OCI-M2 (cell line): ENCODE data around the gene MED12L.

Source experiments
- DNase-seq: peaks from one replicate; lab custom pipeline; 2025; ENCODE audit not compliant: unreplicated experiment; lab: John Stamatoyannopoulos, UW

Gene MED12L

GRCh38 chr3:151178208-151178845 is 92.9 kb downstream of the MED12L start:
- DNase-seq: no peak

- DNase-seq: no peak
Measured at GRCh38 chr3:151182349-151183079, 97.0 kb downstream of the MED12L start.

- no peak for DNase-seq
Measured at GRCh38 chr3:151183265-151183671, 97.8 kb downstream of the MED12L start.

GRCh38 chr3:151191095-151191494 is 105.6 kb downstream of the MED12L start:
- no peak for DNase-seq

GRCh38 chr3:151192545-151192944 is 107.1 kb downstream of the MED12L start:
- no peak for DNase-seq

GRCh38 chr3:151195826-151196225 is 110.4 kb downstream of the MED12L start:
- DNase-seq: no peak

GRCh38 chr3:151196434-151196833 is 111.0 kb downstream of the MED12L start:
- no peak for DNase-seq

GRCh38 chr3:151197228-151197627 is 111.8 kb downstream of the MED12L start:
- no peak for DNase-seq

GRCh38 chr3:151197981-151198767 is 112.7 kb downstream of the MED12L start:
- DNase-seq: no peak

GRCh38 chr3:151198849-151199248 is 113.4 kb downstream of the MED12L start:
- DNase-seq: no peak

- DNase-seq: no peak
Measured at GRCh38 chr3:151199554-151200438, 114.3 kb downstream of the MED12L start.

GRCh38 chr3:151200586-151200985 is 115.1 kb downstream of the MED12L start:
- no peak for DNase-seq

GRCh38 chr3:151201051-151201730 is 115.7 kb downstream of the MED12L start:
- no peak for DNase-seq

GRCh38 chr3:151203051-151203420 is 117.6 kb downstream of the MED12L start, which contains the start of gene GPR171:
Gene GPR171 (minus strand): TSS chr3:151203216. CDS start chr3:151199386, 3,830 bp downstream.
- DNase-seq: no peak

- DNase-seq: no peak
Measured at GRCh38 chr3:151204530-151205402, 119.3 kb downstream of the MED12L start.

- no peak for DNase-seq
Measured at GRCh38 chr3:151205482-151205881, 120.0 kb downstream of the MED12L start.

GRCh38 chr3:151206201-151206600 is 120.7 kb downstream of the MED12L start:
- DNase-seq: no peak

- no peak for DNase-seq
Measured at GRCh38 chr3:151209654-151210053, 124.2 kb downstream of the MED12L start.

- DNase-seq: no peak
Measured at GRCh38 chr3:151210676-151211381, 125.4 kb downstream of the MED12L start.
